IMR-90 (cell line): Measurements from ENCODE around the gene SEMA5A. TPM values are rescaled to one million over a fixed set of nuclear protein-coding genes. Genes with fewer than 3 reads are reported as not detected.

ENCODE experiments used
- ATAC-seq: fragments of 200-7000 bp; cut with Tn5 transposase; 2 replicates; pipeline ENCODE4 v1.9.1; 2020; ENCODE audit warnings: low read depth, mild to moderate bottlenecking, moderate library complexity
- BruUV-seq: library from RNA; stranded (reverse); fragments of 400-500 nt; replicated peaks from 2 replicates; lab custom pipeline; 2021; lab: Mats Ljungman, UMichigan
- CTCF ChIA-PET: fragments of 300-600 bp; formaldehyde crosslinking; extraction: SDS; loops from one replicate; lab custom pipeline; 2021; ENCODE audit warnings: antibody characterized with exemption; lab: Yijun Ruan, JAX
- POLR2A ChIA-PET: fragments of 300-600 bp; sonication (Branson Sonifier 250); formaldehyde crosslinking; loops from one replicate; lab custom pipeline; 2022; ENCODE audit warnings: antibody characterized with exemption; ENCODE audit not compliant: unreplicated experiment; lab: Charles Lee
- DNase-seq: peaks from one replicate; pipeline ENCODE4 v3.0.0; 2013
- H2AFZ ChIP-seq: replicated peaks from 2 replicates; pipeline ENCODE3; 2013; ENCODE audit warnings: low read length, mild to moderate bottlenecking; ENCODE audit not compliant: poor library complexity
- H2AK5ac ChIP-seq: 2 replicates; pipeline ENCODE4 v1.6.1; 2013; ENCODE audit warnings: low read depth, low read length, inconsistent platforms
- H2AK9ac ChIP-seq: replicated peaks from 2 replicates; pipeline ENCODE3; 2013; ENCODE audit warnings: mild to moderate bottlenecking, low read depth, low read length, moderate library complexity; ENCODE audit not compliant: poor library complexity
- H2BK120ac ChIP-seq: 2 replicates; pipeline ENCODE4 v1.6.1; 2013; ENCODE audit warnings: low read depth, low read length, inconsistent platforms
- H2BK15ac ChIP-seq: 3 replicates; pipeline ENCODE4 v1.6.1; 2013; ENCODE audit warnings: low read depth, low read length, inconsistent platforms
- H2BK20ac ChIP-seq: 2 replicates; pipeline ENCODE4 v1.6.1; 2013; ENCODE audit warnings: low read depth, mild to moderate bottlenecking, inconsistent platforms, low read length, moderate library complexity
- H2BK5ac ChIP-seq: 2 replicates; pipeline ENCODE4 v1.6.1; 2013; ENCODE audit warnings: mild to moderate bottlenecking, low read depth, low read length, inconsistent platforms; ENCODE audit not compliant: poor library complexity, severe bottlenecking
- H3K14ac ChIP-seq: replicated peaks from 2 replicates; pipeline ENCODE4 v1.6.1; 2013; ENCODE audit warnings: low read depth, low read length, inconsistent platforms
- H3K18ac ChIP-seq: 2 replicates; pipeline ENCODE4 v1.6.1; 2013; ENCODE audit warnings: low read depth, low read length, control low read depth
- H3K23ac ChIP-seq: 2 replicates; pipeline ENCODE4 v1.6.1; 2013; ENCODE audit warnings: low read depth, low read length, inconsistent platforms
- H3K27ac ChIP-seq: 2 replicates; pipeline ENCODE4 v1.5.1; 2013; ENCODE audit warnings: mild to moderate bottlenecking, control low read depth, low read length; ENCODE audit not compliant: insufficient read depth
- H3K27me3 ChIP-seq: 2 replicates; pipeline ENCODE4 v1.6.1; 2013; ENCODE audit warnings: low read length; ENCODE audit not compliant: control insufficient read depth, insufficient read depth
- H3K36me3 ChIP-seq: 2 replicates; pipeline ENCODE4 v1.6.1; 2013; ENCODE audit warnings: low read length, mixed read lengths; ENCODE audit not compliant: control insufficient read depth, insufficient read depth
- H3K4ac ChIP-seq: 2 replicates; pipeline ENCODE4 v1.6.1; 2013; ENCODE audit warnings: low read depth, low read length, inconsistent platforms
- H3K4me1 ChIP-seq: 2 replicates; pipeline ENCODE4 v1.6.1; 2013; ENCODE audit warnings: low read length, mixed read lengths; ENCODE audit not compliant: control insufficient read depth, insufficient read depth
- H3K4me2 ChIP-seq: 2 replicates; pipeline ENCODE4 v1.6.1; 2013; ENCODE audit warnings: low read depth, mild to moderate bottlenecking, control low read depth, low read length, moderate library complexity
- H3K4me3 ChIP-seq: 2 replicates; pipeline ENCODE4 v1.5.1; 2013; ENCODE audit warnings: low read depth, mild to moderate bottlenecking, control low read depth, low read length, moderate library complexity; ENCODE audit not compliant: insufficient read depth
- H3K56ac ChIP-seq: 2 replicates; pipeline ENCODE4 v1.6.1; 2013; ENCODE audit warnings: low read length, inconsistent platforms; ENCODE audit not compliant: insufficient read depth; ENCODE audit errors: extremely low read depth
- H3K79me1 ChIP-seq, 2 experiments: 2 replicates each; pipeline ENCODE4 v1.6.1; 2013; ENCODE audit warnings: low read length in 2 of 2, inconsistent platforms in 1 of 2, low read depth in 1 of 2
- H3K9ac ChIP-seq: 2 replicates; pipeline ENCODE4 v1.6.1; 2013; ENCODE audit warnings: low read depth, low read length, control low read depth
- H3K9me1 ChIP-seq: 2 replicates; pipeline ENCODE4 v1.6.1; 2013; ENCODE audit warnings: low read length, inconsistent platforms; ENCODE audit not compliant: insufficient read depth
- H3K9me3 ChIP-seq: 2 replicates; pipeline ENCODE4 v1.6.1; 2013; ENCODE audit warnings: low read length; ENCODE audit not compliant: control insufficient read depth, insufficient read depth
- H4K20me1 ChIP-seq: 2 replicates; pipeline ENCODE4 v1.6.1; 2013; ENCODE audit warnings: low read length, inconsistent platforms; ENCODE audit not compliant: insufficient read depth
- H4K5ac ChIP-seq: 2 replicates; pipeline ENCODE4 v1.6.1; 2013; ENCODE audit warnings: mild to moderate bottlenecking, low read depth, low read length, control low read depth
- H4K8ac ChIP-seq, 2 experiments: 2 replicates each; pipeline ENCODE4 v1.6.1; 2013; ENCODE audit warnings: low read depth in 2 of 2, low read length in 2 of 2, control low read depth in 1 of 2, inconsistent platforms in 1 of 2
- H4K91ac ChIP-seq: 2 replicates; pipeline ENCODE4 v1.6.1; 2013; ENCODE audit warnings: low read depth, low read length, inconsistent platforms; ENCODE audit not compliant: insufficient read depth
- BHLHE40 ChIP-seq: fragments of 150-350 bp; IDR thresholded peaks from 2 replicates; pipeline ENCODE4 v1.6.1; 2016; ENCODE audit warnings: mild to moderate bottlenecking, low read depth, low read length
- CEBPB ChIP-seq: IDR thresholded peaks from 2 replicates; pipeline ENCODE4 v1.6.1; 2012; ENCODE audit warnings: low read depth, low read length, improper control_type of control experiment
- CHD1 ChIP-seq: IDR thresholded peaks from 2 replicates; pipeline ENCODE4 v1.6.1; 2012; ENCODE audit warnings: low read depth, low read length, improper control_type of control experiment
- MAFK ChIP-seq: IDR thresholded peaks from 2 replicates; pipeline ENCODE4 v1.6.1; 2012; ENCODE audit warnings: low read depth, low read length, improper control_type of control experiment
- MAZ ChIP-seq: IDR thresholded peaks from 2 replicates; pipeline ENCODE4 v1.6.1; 2012; ENCODE audit warnings: low read depth, mild to moderate bottlenecking, low read length, improper control_type of control experiment, moderate library complexity, borderline replicate concordance
- MXI1 ChIP-seq: IDR thresholded peaks from 2 replicates; pipeline ENCODE4 v1.6.1; 2012; ENCODE audit warnings: low read depth, mild to moderate bottlenecking, low read length, moderate library complexity, borderline replicate concordance
- NFE2L2 ChIP-seq: fragments of 150-350 bp; IDR thresholded peaks from 2 replicates; pipeline ENCODE4 v1.6.1; 2016; ENCODE audit warnings: low read depth, mild to moderate bottlenecking, low read length
- POLR2A ChIP-seq: IDR thresholded peaks from 2 replicates; pipeline ENCODE4 v1.6.1; 2012; ENCODE audit warnings: mild to moderate bottlenecking, low read depth, low read length
- RAD21 ChIP-seq: IDR thresholded peaks from 2 replicates; pipeline ENCODE4 v1.6.1; 2012; ENCODE audit warnings: low read length, improper control_type of control experiment
- RCOR1 ChIP-seq: IDR thresholded peaks from 2 replicates; pipeline ENCODE4 v1.6.1; 2012; ENCODE audit warnings: mild to moderate bottlenecking, low read length, improper control_type of control experiment; ENCODE audit not compliant: insufficient replicate concordance
- RFX5 ChIP-seq: IDR thresholded peaks from 2 replicates; pipeline ENCODE4 v1.8.0; 2012; ENCODE audit warnings: low read depth, mild to moderate bottlenecking, low read length, moderate library complexity
- SMC3 ChIP-seq: fragments of 150-350 bp; IDR thresholded peaks from 2 replicates; pipeline ENCODE4 v1.6.1; 2016; ENCODE audit warnings: low read depth, mild to moderate bottlenecking, antibody characterized with exemption, low read length, moderate library complexity
- USF2 ChIP-seq: fragments of 150-350 bp; IDR thresholded peaks from 2 replicates; pipeline ENCODE4 v1.6.1; 2017; ENCODE audit warnings: mild to moderate bottlenecking, antibody characterized with exemption, low read length, low read depth
- WGBS, 2 experiments: methylation state at CpG; one replicate each; pipeline versions ENCODE4 v1.1.5 to v1.1.7; 2013; ENCODE audit warnings: missing lambda C conversion rate in 2 of 2; ENCODE audit not compliant: insufficient read length in 1 of 2; ENCODE audit errors: extremely low coverage in 2 of 2; 5-methylcytosine and 5-hydroxymethylcytosine counted together
- dilution Hi-C: fragments of 300-500 bp; cut with HindIII; formaldehyde crosslinking; loops from one replicate; pipeline ENCODE4 v1.14.3; 2018; ENCODE audit warnings: low sequenced_read_pairs; ENCODE audit not compliant: unreplicated experiment
- in situ Hi-C: fragments of 300-500 bp; cut with MboI; formaldehyde crosslinking; loops from 3 replicates; pipeline ENCODE4 v1.14.3; 2019; ENCODE audit warnings: low sequenced_read_pairs, inconsistent platforms, mixed read lengths
- intact Hi-C: fragments of 100-400 bp; cut with micrococcal nuclease; formaldehyde crosslinking; loops from 2 replicates; pipeline ENCODE4 v1.10.0; 2022
- polyA plus RNA-seq, 3 experiments: library from polyadenylated mRNA; depleted of rRNA; stranded (reverse); fragments of >200 nt; gene quantifications; 2 replicates each; pipeline ENCODE4 v1.2.3, GENCODE V29; 2012; ENCODE audit warnings: low replicate concordance in 1 of 3
- total RNA-seq: library from RNA; depleted of rRNA; stranded (reverse); fragments of >200 nt; gene quantifications from 2 replicates; pipeline ENCODE4 v1.2.3, GENCODE V29; 2012

Gene SEMA5A
- total and polyA plus RNA-seq, 2 of the 4 experiments (the other 2 are of a cell fraction): 8.2 to 9.9 TPM

DNA sequence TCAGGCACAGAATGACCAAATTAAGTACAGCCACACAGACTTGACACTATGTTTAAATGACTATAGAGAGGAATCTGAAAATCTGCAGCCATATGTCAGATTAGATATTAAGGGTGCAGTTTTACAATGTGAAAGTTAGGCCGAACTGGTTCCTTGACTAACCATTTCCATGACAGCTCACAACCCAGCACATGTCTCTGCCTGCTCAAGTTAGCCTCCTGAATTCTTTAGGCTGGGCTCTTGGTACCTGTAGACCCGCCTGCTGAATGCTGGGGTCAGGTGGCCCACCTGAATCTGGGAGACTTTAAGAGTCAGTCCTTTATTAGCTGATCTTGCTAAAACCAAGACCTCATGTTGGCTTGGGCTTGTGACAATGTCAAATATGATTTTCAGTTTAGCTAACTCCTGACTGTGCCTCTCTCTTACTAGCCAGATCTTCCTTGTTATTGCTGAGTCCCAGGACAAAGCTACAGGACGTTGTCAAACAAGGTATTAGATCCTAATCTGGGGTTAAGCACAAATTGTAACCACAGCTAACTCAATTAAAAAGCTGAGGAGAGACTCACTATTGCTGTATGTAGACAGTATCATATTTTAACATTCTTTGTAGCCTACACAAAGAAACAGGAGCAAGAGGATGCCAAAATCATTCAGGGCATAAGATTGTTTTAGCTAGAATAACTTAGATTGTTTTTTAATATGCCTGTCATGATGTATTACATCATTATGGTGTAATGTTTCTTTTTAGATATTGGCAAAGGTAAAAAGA lies 490.9 kb downstream of the SEMA5A start:
- no peak overlapping the region for H3K4me2 ChIP-seq
- no peaks in the 10 kb centered on the region for H4K20me1 ChIP-seq
- H2AK5ac ChIP-seq: peak overlapping the region; percentile 35; the same call in 1 of the 2 replicates
- dilution Hi-C loops (no loop called here), in situ Hi-C loops (loop anchor here (25.0 kb wide), 1 partner anchor 1168 kb away; no protein-coding TSS in a partner anchor), intact Hi-C loops (loop anchor here (1.0 kb wide), 1 partner anchor 8 kb away; no protein-coding TSS in a partner anchor)
- H2BK5ac ChIP-seq: no peak overlapping the region
- no peaks in the 10 kb centered on the region for H3K9me3 ChIP-seq
- H2AK9ac ChIP-seq: no peak overlapping the region
- H3K79me1 ChIP-seq: peaks cover 2 to 30% of the 10 kb centered on the region in 2 experiments; a peak in 3 of 4 replicates
- H3K14ac ChIP-seq: peak overlapping the region; percentile 48
- peak overlapping the region; percentile 33 to 67 for H4K8ac ChIP-seq
- H3K4ac ChIP-seq: peak overlapping the region; percentile 61; the same call in 1 of the 2 replicates
- DNase-seq (peak; percentile 18), ATAC-seq (no peak)
- no peak overlapping the region for H3K4me3 ChIP-seq
- no CpG with 5 or more reads among the region's 3 CpGs for WGBS, 2 experiments
- ChIA-PET CTCF (no interaction called here), POLR2A (interaction anchor here (0.6 kb wide), 1 partner anchor 214 kb away, joined by 5 read pairs; no protein-coding TSS in a partner anchor)
- no peak overlapping the region for H3K9ac ChIP-seq
- peak overlapping the region; percentile 77 for H2BK20ac ChIP-seq
- peaks cover 12% of the 10 kb centered on the region for H3K9me1 ChIP-seq
- H2BK120ac ChIP-seq: peak overlapping the region; percentile 80
- peak overlapping the region; percentile 45; the same call in 1 of the 2 replicates for H3K27ac ChIP-seq
- H4K91ac ChIP-seq: peak overlapping the region; percentile 46
- peaks cover 13% of the 10 kb centered on the region for H3K4me1 ChIP-seq
- no peaks in the 10 kb centered on the region for H3K27me3 ChIP-seq
- H2BK15ac ChIP-seq: peak overlapping the region; percentile 80; the same call in 2 of the 3 replicates
- H3K36me3 ChIP-seq: peaks cover 7% of the 10 kb centered on the region
- peak overlapping the region; percentile 13; the same call in 1 of the 2 replicates for H4K5ac ChIP-seq
- no peak overlapping the region for H2AFZ ChIP-seq
- peak overlapping the region; percentile 38; the same call in 1 of the 2 replicates for H3K23ac ChIP-seq
- no TSS peak for BruUV-seq
- H3K56ac ChIP-seq: no peak overlapping the region
- 0 out of 2 replicates have a peak, but pooled peaks have one; percentile 18 for TF ChIP-seq MAFK
- TF ChIP-seq SMC3: no peak
- TF ChIP-seq CEBPB: peak; percentile 42; the same call in 1 of the 2 replicates
- no peak for TF ChIP-seq RCOR1
- no peak for TF ChIP-seq USF2
- no peak for TF ChIP-seq RAD21
- no peak for TF ChIP-seq MXI1
- TF ChIP-seq NFE2L2: no peak
- TF ChIP-seq RFX5: no peak
- TF ChIP-seq MAZ: no peak
- TF ChIP-seq BHLHE40: no peak
- TF ChIP-seq CHD1: no peak
- TF ChIP-seq POLR2A: no peak
- H3K18ac ChIP-seq: peak overlapping the region; percentile 4
